HG02678 (cell line): ENCODE measurements around the gene PLVAP.
A peak's percentile ranks its signal among the peaks of the same experiment; 100 is the strongest.
"Not testable (repeated sequence)": the region's sequence is repeated elsewhere in the genome, so short reads cannot be mapped to it uniquely, and the experiment has no call there.

Experiments used
- ATAC-seq: cut with Tn5 transposase; IDR thresholded peaks from one replicate; pipeline ENCODE4 v1.9.1; 2021; ENCODE audit warnings: mild to moderate bottlenecking, moderate library complexity; ENCODE audit not compliant: unreplicated experiment

Gene PLVAP

DNA sequence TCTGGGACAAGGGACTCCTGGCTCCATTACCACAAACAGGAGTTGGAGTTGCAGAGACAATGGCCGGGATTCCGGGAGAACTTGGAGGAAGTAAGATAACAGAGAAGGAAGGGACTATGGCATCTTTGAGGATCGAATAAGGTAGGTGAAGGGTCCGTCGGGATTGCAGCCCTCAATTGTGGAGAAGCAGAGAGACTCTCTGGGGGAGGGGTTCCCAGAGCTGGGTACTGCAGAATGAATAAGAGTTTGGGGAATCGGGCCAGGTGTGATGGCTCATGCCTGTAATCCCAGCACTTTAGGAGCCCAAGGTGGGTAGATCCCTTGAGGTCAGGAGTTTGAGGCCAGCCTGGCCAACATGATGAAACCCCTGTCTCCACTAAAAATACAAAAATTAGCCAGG lies 24.5 kb upstream of the PLVAP start:
- no peak for ATAC-seq

DNA sequence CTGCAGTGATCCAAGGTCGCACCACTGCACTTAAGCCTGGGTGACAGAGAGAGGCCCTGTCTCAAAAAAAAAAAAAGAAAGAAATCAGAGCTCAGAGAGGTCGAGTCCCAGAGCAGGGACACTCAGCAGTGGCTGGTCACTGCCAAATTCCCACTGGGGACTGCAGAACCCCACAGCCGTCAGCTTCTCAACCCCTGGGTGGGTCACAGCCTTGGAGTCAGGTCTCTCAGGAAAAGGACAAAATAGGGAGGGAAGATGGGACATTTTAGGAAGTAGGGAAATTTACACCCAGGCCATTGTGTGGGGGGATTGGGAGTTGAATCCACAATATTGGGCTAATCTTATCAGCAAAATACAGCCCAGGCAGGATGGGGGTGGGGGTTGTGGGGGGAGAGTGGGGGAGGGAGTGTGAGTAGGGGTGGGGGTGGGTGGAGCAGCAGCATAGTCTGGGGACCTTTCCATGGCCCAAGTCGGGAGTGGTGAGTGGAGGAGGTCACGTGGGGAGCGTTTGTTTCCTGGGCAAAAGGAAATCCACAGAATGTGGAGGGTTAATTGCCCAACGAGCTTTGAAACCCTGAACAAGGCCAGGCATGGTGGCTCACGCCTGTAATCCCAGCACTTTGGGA lies 21.9 kb upstream of the PLVAP start:
- ATAC-seq = no peak

DNA sequence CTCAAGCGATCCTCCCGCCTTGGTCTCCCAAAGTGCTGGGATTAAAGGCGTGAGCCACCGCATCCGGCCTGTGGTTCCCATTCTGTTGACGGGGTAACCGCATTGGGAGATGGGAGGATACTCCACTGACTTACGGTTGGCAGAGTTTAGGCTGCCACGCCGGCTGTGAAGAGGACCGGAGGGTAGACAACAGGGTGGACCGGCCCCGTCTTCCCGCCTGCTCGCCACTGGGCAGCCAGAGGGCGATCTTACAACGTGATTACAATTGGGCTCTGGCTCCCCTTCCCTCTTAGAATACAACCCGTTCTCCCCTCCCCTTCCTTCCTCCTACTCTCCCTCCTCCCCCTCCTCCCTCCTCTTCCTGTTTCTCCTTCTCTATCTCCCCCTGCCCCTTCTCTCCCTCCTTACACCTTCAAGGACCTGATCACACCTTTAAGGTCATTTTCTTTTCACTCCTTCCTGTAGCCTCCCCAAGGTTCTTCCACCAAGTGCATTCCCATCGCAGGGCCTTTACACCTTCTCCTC lies 17.8 kb upstream of the PLVAP start:
- ATAC-seq = no peak

GRCh38 chr19:17393914-17394313 lies 16.8 kb upstream of the PLVAP start, which contains the start of gene CCDC194:
TSS of gene CCDC194 (minus strand) at chr19:17394196. CDS start at chr19:17394158, 38 bp downstream.
- ATAC-seq = no peak

- ATAC-seq = no peak
Observed at GRCh38 chr19:17393002-17393401, 15.9 kb upstream of the PLVAP start.

DNA sequence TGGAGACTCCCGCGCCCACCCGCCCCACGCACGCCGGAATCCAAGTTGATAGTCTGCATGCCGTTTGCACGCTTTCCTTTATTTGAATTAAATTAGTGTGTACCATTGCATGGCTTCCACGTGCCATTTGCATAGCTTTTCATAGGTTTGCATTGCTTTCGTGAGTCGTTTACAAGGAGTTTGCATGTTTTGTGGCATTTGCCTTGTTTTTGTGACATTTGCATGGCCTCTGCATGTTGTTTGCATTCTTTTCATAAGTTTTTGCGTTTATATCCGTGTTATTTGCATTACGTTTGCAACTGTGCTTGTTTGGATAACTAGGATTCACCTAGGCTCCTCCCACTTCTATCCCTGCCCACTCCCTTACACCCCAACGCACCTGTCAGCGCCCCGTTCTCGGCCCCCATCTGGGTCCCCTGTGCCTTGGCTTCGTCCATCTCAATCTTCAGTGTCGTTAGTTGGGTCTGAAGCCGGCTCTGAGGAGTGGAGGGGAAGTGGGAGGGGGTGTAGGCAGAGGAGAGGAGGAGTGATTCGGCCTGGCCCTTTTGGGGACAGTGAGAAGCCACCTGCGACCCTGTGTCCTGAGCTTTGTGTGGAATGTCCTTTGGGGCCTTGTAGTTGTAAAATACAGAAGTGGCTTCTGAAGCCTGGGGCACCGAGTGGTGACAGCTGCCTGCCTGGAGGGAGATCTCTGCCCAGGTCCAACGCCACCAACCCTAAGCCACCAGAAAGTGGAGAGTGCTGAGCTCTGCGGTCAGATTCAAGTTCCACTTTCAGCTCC lies 14.4 kb upstream of the PLVAP start:
- no peak for ATAC-seq

DNA sequence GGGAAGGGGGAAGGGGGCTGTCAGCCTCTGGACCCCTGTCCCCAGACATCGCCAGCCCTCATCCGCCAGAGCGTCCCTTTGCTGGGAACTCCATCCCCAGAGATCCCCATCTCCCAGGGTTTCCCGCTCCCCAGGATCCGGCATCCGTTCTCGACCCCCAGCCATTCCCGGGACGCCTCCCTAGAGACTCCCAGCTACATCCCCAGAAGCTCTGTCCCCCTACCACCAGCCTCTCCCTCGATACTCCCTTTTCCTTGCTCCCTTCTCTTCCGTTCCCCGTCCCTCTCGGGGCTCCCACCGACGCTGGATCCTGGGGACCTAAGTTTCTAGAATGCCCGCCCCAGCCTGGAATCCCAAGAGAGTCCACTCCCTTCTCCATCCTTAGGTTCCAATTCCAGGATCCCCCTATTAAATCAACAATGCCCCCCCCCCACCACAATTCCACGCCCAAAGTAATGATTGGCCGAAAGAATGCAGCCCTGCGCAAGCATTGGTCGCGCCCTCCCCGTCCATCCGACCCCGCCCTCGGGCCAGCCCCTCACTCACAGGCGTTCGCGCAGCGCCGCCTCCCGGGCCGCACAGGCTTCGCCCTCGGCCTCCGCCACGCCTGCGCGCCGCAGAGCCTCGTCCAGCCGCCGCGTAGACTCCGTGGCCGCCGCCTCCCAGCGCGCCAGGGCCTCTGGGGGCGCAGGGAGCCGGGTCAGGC lies 13.7 kb upstream of the PLVAP start:
- peak; percentile 94 for ATAC-seq

- ATAC-seq = no peak
Observed at GRCh38 chr19:17389957-17390664, 13.0 kb upstream of the PLVAP start.

GRCh38 chr19:17389288-17389687 lies 12.1 kb upstream of the PLVAP start:
- no peak for ATAC-seq

GRCh38 chr19:17385878-17386611 lies 8.9 kb upstream of the PLVAP start:
- no peak for ATAC-seq

DNA sequence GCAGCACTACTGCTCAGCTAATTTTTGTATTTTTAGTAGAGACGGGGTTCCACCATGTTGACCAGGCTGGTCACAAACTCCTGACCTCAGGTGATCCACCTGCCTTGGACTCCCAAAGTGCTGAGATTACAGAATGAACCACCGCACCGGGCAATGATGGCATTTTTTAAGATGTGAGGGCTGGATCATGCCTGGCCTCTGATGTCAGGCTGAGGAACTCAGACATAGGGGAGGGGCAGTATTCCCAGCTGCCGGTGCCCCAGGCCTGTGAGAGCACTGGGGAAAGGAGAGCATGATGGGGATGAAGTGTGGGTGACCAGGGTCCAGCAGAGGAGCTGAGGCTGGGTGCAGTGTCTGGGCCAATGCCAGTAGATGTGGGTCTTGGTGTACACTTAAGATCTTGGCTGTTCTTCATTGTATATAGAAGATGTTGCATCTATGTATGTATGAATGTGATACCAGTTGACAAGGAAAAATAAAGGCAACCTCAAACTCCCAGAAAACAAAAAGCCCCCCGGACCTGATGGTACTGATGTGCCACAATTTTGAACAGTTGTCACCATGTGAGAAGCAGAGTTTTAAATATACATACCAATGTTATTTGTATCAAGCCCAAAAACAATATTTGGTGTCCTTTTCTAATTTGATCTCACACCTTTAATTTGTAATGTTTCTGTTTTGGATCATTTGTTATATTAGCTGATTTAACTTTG lies 3.4 kb upstream of the PLVAP start:
- no peak for ATAC-seq

GRCh38 chr19:17379221-17379631 lies 2.1 kb upstream of the PLVAP start:
- no peak for ATAC-seq

GRCh38 chr19:17378271-17378670 lies 1.1 kb upstream of the PLVAP start:
- ATAC-seq = no peak

GRCh38 chr19:17370026-17370587 lies 7.0 kb downstream of the PLVAP start:
- ATAC-seq = peak; percentile 89

- no peak for ATAC-seq
Observed at GRCh38 chr19:17365361-17365760, 11.8 kb downstream of the PLVAP start.

DNA sequence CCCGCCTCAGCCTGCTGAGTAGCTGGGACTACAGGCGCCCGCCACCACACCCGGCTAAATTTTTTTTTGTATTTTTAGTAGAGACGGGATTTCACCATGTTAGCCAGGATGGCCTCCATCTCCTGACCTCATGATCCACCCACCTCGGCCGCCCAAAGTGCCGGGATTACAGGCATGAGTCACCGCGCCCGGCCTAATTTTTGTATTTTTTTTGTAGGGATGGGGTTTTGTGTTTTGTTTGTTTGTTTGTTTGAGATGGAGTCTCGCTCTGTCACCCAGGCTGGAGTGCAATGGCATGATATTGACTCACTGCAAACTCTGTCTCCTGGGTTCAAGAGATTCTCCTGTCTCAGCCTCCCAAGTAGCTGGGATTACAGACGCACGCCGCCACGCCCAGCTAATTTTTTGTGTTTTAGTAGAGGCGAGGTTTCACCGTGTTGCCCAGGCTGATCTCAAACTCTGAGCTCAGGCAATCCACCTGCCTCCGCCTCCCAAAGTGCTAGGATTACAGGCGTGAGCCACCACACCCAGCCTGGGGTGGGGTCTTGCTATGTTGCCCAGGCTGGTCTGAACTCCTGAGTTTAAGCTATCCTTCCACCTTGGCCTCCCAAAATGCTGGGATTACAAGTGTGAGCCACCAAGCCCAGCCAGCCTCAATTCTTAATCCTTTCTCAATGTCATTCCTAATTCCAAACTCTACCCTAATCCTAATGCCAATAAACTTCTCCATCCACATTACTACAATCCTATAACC lies 13.1 kb downstream of the PLVAP start:
- ATAC-seq = not testable (repeated sequence)

DNA sequence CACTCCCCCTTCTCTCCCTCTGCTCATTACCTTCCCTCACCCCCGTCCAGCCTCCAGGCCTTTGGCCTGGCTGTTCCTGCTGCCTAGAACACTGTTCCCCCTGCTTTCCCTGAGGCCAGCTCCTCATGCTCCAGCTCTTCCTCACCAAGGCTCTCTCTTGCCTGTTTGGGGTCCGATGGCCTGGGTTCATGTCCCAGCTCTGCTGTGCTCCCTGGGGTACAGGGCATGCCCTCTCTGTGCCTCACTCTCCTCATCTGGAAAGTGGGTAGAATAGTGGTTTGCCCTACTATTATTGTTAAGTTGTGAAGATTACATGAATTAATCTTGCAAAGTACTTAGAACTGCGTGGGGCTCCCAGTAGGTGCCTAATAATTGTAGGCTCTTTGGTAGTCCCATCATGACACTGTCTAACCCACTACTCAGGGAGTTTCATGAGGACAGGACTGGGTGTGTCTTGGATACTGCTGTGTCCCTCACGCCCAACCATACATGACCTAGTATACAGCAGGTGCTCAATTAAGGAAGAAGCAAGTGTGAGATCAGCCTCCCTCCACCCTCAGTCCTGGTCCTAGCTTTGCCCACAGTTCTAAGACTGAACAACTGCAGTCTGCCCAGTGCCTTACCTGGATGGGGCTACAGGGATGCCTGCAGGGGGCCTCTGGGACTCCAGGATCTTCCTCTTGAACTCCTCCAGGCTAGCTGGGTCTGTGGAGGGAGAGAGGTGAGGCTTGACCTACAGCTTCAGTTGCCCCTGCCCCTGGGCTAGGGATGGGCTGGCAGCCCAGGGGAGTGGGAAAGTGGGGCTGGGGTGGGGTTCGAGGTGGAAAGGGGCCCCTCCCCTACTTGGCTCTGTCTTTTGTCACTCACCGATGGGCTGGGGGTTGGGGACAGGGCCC lies 17.0 kb downstream of the PLVAP start:
- ATAC-seq = no peak

- no peak for ATAC-seq
Observed at GRCh38 chr19:17358395-17358794, 18.7 kb downstream of the PLVAP start.
